Stimulated activated naive CD4-positive, alpha-beta T cell (primary cell): ENCODE results near the gene RABGAP1L.
"Not testable (repeated sequence)": the region's sequence is repeated elsewhere in the genome, so short reads cannot be mapped to it uniquely, and the experiment has no call there.

Experiments
- DNase-seq, 6 experiments: peaks; one replicate each; lab custom pipeline; 2025; lab: John Stamatoyannopoulos, UW

The RABGAP1L gene

GRCh38 chr1:174358786-174359453 lies 199.6 kb downstream of the RABGAP1L start:
- DNase-seq: peak in 2 of 6 experiments; percentile 3 to 11

GRCh38 chr1:174359454-174359805 lies 200.1 kb downstream of the RABGAP1L start:
- no peak for DNase-seq

GRCh38 chr1:174364996-174365736 lies 205.8 kb downstream of the RABGAP1L start:
- DNase-seq: no peak

- no peak for DNase-seq
Observed at GRCh38 chr1:174366946-174367345, 207.6 kb downstream of the RABGAP1L start.

- DNase-seq: no peak
Observed at GRCh38 chr1:174367892-174368291, 208.6 kb downstream of the RABGAP1L start.

- DNase-seq: no peak
Observed at GRCh38 chr1:174376030-174376429, 216.7 kb downstream of the RABGAP1L start.

- no peak for DNase-seq
Observed at GRCh38 chr1:174391716-174392115, 232.4 kb downstream of the RABGAP1L start.

GRCh38 chr1:174393885-174394284 lies 234.6 kb downstream of the RABGAP1L start:
- no peak for DNase-seq

GRCh38 chr1:174397261-174397660 lies 237.9 kb downstream of the RABGAP1L start:
- DNase-seq: no peak

- no peak for DNase-seq
Observed at GRCh38 chr1:174398246-174398645, 238.9 kb downstream of the RABGAP1L start.

GRCh38 chr1:174399211-174399610 lies 239.9 kb downstream of the RABGAP1L start:
- DNase-seq: no peak

GRCh38 chr1:174401075-174401474 lies 241.8 kb downstream of the RABGAP1L start:
- no peak for DNase-seq

GRCh38 chr1:174405219-174405618 lies 245.9 kb downstream of the RABGAP1L start:
- no peak for DNase-seq

GRCh38 chr1:174406421-174406820 lies 247.1 kb downstream of the RABGAP1L start:
- DNase-seq: no peak

- no peak for DNase-seq
Observed at GRCh38 chr1:174407665-174408064, 248.3 kb downstream of the RABGAP1L start.

GRCh38 chr1:174408146-174408545 lies 248.8 kb downstream of the RABGAP1L start:
- no peak for DNase-seq

GRCh38 chr1:174409801-174410200 lies 250.5 kb downstream of the RABGAP1L start:
- not testable (repeated sequence) for DNase-seq

GRCh38 chr1:174413632-174414031 lies 254.3 kb downstream of the RABGAP1L start:
- no peak for DNase-seq

- no peak for DNase-seq
Observed at GRCh38 chr1:174414203-174414602, 254.9 kb downstream of the RABGAP1L start.

GRCh38 chr1:174415506-174415905 lies 256.2 kb downstream of the RABGAP1L start:
- no peak for DNase-seq

GRCh38 chr1:174417921-174418320 lies 258.6 kb downstream of the RABGAP1L start:
- DNase-seq: no peak

GRCh38 chr1:174425121-174425520 lies 265.8 kb downstream of the RABGAP1L start:
- DNase-seq: no peak

- DNase-seq: no peak
Observed at GRCh38 chr1:174426153-174426552, 266.8 kb downstream of the RABGAP1L start.

GRCh38 chr1:174428033-174428432 lies 268.7 kb downstream of the RABGAP1L start:
- DNase-seq: no peak
